Spleen (tissue), 11 donors: ENCODE measurements around the gene CPA4. TPM values are rescaled to one million over a fixed set of nuclear protein-coding genes. Genes with fewer than 3 reads are reported as not detected.
A peak's percentile ranks its signal among the peaks of the same experiment; 100 is the strongest.

ENCODE experiments used
- DNase-seq: peaks from one replicate; pipeline ENCODE4 v3.0.0-alpha.2; 2020
- H3K27ac ChIP-seq, 8 donors: fragments of 200-600 bp; sonication (generic) in 7 of 8; 1 replicate in 4 of 8; 2 replicates in 4 of 8; pipeline versions ENCODE4 v1.5.0 to v1.8.0; 2016 to 2021; ENCODE audit warnings: inconsistent platforms in 4 of 8, mild to moderate bottlenecking in 4 of 8, moderate library complexity in 1 of 8
- H3K27me3 ChIP-seq, 7 donors: fragments of 200-600 bp; sonication (generic) in 6 of 7; replicated peaks in 1 of 7; 1 replicate in 4 of 7; 2 replicates in 3 of 7; pipeline versions ENCODE4 v1.5.0 to v1.8.0; 2016 to 2021; ENCODE audit warnings: inconsistent platforms in 3 of 7, mild to moderate bottlenecking in 1 of 7
- H3K36me3 ChIP-seq, 6 donors: fragments of 200-600 bp; sonication (generic) in 5 of 6; 1 replicate in 4 of 6; 2 replicates in 2 of 6; pipeline versions ENCODE4 v1.5.0 to v1.8.0; 2016 to 2021; ENCODE audit warnings: inconsistent platforms in 2 of 6
- H3K4me1 ChIP-seq, 6 donors: fragments of 200-600 bp; sonication (generic) in 5 of 6; 1 replicate in 3 of 6; 2 replicates in 3 of 6; pipeline versions ENCODE4 v1.5.0 to v1.8.0; 2016 to 2021; ENCODE audit warnings: inconsistent platforms in 3 of 6
- H3K4me3 ChIP-seq, 8 donors: fragments of 200-600 bp; sonication (generic) in 7 of 8; 1 replicate in 4 of 8; 2 replicates in 4 of 8; pipeline versions ENCODE4 v1.5.0 to v1.8.0; 2016 to 2021; ENCODE audit warnings: inconsistent platforms in 4 of 8, mild to moderate bottlenecking in 4 of 8, moderate library complexity in 2 of 8
- H3K9me3 ChIP-seq, 8 donors: fragments of 200-600 bp; sonication (generic) in 7 of 8; 1 replicate in 4 of 8; 2 replicates in 4 of 8; pipeline versions ENCODE4 v1.5.0 to v1.8.0; 2016 to 2021; ENCODE audit warnings: inconsistent platforms in 4 of 8
- POLR2A ChIP-seq, 3 donors: fragments of 450-650 bp; IDR thresholded peaks; one replicate each; pipeline ENCODE4 v1.5.1; 2017; ENCODE audit warnings: antibody characterized with exemption in 3 of 3, mild to moderate bottlenecking in 1 of 3
- POLR2AphosphoS5 ChIP-seq, 3 donors: sonication (generic); formaldehyde crosslinking; IDR thresholded peaks; one replicate each; pipeline ENCODE4 v1.5.1; 2017; ENCODE audit warnings: antibody characterized with exemption in 3 of 3
- WGBS, 5 donors: extraction: QIAGEN DNeasy Blood & Tissue Kit in 3 of 5; methylation state at CpG; one replicate each; pipeline versions ENCODE4 v1.1.5 to v1.1.7; 2013 to 2018; 5-methylcytosine and 5-hydroxymethylcytosine counted together
- intact Hi-C: fragments of 100-400 bp; cut with DNase I; formaldehyde crosslinking; loops from one replicate; pipeline ENCODE4 v1.15.0; 2023; ENCODE audit warnings: low total_unique reads
- polyA plus RNA-seq, 3 donors: library from polyadenylated mRNA; stranded (reverse); fragments of 200-250 nt; gene quantifications; one replicate each; pipeline ENCODE4 v1.2.1, GENCODE V29; 2013
- total RNA-seq, 7 donors: library from RNA; depleted of rRNA in 3 of 7; stranded (reverse); fragments of >200 nt in 3 of 7; fragmentation: NEBNext Ultra II Directional in 4 of 7; extraction: Animal tissue kit (Norgen Biotek cat#: 25700) in 4 of 7; gene quantifications; one replicate each; pipeline versions ENCODE4 v1.1.0 to v1.2.1, GENCODE V29; 2016 to 2021
- TF ChIP-seq, protein P1 (sequence below), 11 experiments: fragments of 200-600 bp in 7 of 11; fragments of 450-650 bp in 4 of 11; sonication (generic) in 4 of 11; IDR thresholded peaks in 8 of 11; conservative IDR thresholded peaks in 3 of 11; 1 replicate in 7 of 11; 2 replicates in 4 of 11; pipeline versions ENCODE4 v1.4.0 to v1.8.0; 2016 to 2021; ENCODE audit warnings: antibody characterized with exemption in 11 of 11, inconsistent platforms in 4 of 11, mild to moderate bottlenecking in 1 of 11
- donor health status: healthy with polysubstance abuse.
- donor health status: DM: no; HTN: no; CAD: no; lungs with moderate emphysema.
- donor health status: DM: no; HTN: no; CAD: no.
- donor health status: Bipolar disorder and iron deficiency.
- donor health status: healthy.
- donor health status: DM: no; HTN: no; CAD: no.
- donor health status: DM: yes; HTN: yes; CAD: no.

The CPA4 gene
- total and polyA plus RNA-seq, 10 donors = 0.15 to 3.3 (median 0.78) TPM

DNA sequence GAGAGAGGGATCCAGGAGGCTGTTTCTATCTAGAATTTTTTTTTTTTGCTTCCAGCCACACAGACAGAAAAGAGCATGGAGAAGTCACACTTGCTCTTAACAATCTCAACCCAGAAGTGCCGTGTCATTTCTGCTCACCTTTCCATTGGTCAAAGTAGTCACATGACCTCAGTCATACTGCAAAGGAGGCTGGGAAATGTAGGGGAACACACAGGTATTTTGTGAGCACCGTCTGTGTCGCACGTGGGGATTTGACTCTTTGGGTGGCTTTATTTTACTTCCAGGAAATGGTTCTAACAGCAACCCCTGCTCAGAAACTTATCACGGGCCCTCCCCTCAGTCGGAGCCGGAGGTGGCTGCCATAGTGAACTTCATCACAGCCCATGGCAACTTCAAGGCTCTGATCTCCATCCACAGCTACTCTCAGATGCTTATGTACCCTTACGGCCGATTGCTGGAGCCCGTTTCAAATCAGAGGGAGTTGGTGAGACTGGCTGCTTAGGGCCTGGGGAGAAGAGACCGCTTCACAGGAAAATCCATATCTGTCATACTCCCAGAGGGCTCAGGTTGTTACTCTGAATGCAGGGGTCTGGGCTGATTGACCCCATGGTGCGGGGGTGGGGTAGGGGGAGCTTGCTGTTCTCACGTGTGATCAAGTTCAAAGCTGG, 74.3 kb downstream of the CPA4 start:
- intact Hi-C loops = no loop called here
- 76 to 90% (median 86%) methylated on average over 11 to 13 of the region's 13 CpGs for WGBS, 5 donors
- H3K27ac ChIP-seq = peak overlapping the region in 1 of 8 donors; percentile 86
- H3K4me3 ChIP-seq = peak overlapping the region in 1 of 8 donors; percentile 41
- H3K27me3 ChIP-seq = no peaks in the 10 kb centered on the region
- TF ChIP-seq, protein P1, sequence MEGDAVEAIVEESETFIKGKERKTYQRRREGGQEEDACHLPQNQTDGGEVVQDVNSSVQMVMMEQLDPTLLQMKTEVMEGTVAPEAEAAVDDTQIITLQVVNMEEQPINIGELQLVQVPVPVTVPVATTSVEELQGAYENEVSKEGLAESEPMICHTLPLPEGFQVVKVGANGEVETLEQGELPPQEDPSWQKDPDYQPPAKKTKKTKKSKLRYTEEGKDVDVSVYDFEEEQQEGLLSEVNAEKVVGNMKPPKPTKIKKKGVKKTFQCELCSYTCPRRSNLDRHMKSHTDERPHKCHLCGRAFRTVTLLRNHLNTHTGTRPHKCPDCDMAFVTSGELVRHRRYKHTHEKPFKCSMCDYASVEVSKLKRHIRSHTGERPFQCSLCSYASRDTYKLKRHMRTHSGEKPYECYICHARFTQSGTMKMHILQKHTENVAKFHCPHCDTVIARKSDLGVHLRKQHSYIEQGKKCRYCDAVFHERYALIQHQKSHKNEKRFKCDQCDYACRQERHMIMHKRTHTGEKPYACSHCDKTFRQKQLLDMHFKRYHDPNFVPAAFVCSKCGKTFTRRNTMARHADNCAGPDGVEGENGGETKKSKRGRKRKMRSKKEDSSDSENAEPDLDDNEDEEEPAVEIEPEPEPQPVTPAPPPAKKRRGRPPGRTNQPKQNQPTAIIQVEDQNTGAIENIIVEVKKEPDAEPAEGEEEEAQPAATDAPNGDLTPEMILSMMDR (IDR thresholded peaks at IDR 0.05 in 8 of 11, conservative IDR thresholded peaks at IDR 0.05 in 3 of 11) = no peak
- TF ChIP-seq POLR2A (IDR thresholded peaks at IDR 0.05) = no peak
- no peak for TF ChIP-seq POLR2AphosphoS5 (IDR thresholded peaks at IDR 0.05)
- H3K9me3 ChIP-seq = no peaks in the 10 kb centered on the region
- no peaks in the 10 kb centered on the region for H3K36me3 ChIP-seq
- peak; percentile 41 for DNase-seq
- H3K4me1 ChIP-seq = peaks cover 4 to 42% (median 24%) of the 10 kb centered on the region in 6 donors

DNA sequence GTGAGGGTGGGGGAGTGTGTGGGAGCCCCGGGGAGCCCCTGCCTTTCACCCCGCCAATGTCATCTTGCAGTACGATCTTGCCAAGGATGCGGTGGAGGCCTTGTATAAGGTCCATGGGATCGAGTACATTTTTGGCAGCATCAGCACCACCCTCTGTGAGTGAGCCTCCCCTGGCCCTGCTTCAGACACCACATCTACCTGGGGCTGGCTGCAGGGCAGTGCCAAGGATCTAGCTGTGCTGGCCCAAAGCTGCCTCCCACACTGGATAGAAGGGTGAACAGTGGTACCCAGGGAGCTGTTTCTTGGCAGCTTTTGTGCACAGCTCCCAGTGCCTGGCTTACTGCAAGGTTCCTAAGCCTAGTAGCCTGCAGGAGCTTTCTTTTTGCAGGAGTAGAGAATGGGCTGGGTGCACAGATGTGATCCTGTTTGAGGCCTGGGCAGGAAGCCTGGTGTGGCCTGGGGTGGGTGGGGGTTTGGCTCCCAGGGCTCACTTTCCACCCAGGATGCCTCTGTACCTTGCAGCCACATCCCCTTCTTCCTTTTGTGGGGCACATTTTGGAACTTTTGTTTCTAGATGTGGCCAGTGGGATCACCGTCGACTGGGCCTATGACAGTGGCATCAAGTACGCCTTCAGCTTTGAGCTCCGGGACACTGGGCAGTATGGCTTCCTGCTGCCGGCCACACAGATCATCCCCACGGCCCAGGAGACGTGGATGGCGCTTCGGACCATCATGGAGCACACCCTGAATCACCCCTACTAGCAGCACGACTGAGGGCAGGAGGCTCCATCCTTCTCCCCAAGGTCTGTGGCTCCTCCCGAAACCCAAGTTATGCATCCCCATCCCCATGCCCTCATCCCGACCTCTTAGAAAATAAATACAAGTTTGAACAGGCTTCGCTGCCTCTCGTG, 75.1 kb downstream of the CPA4 start:
- H3K27ac ChIP-seq = peak overlapping the region in 4 of 8 donors; percentile 71 to 93 (median 85)
- TF ChIP-seq, protein P1 (IDR thresholded peaks at IDR 0.05 in 8 of 11, conservative IDR thresholded peaks at IDR 0.05 in 3 of 11) = no peak
- TF ChIP-seq POLR2A (IDR thresholded peaks at IDR 0.05) (no peak), POLR2AphosphoS5 (IDR thresholded peaks at IDR 0.05) (no peak)
- WGBS, 5 donors = 75 to 83% (median 79%) methylated on average over 11 to 19 of the region's 19 CpGs
- H3K4me1 ChIP-seq = peaks cover 7 to 51% (median 28%) of the 10 kb centered on the region in 6 donors
- intact Hi-C loops = no loop called here
- no peaks in the 10 kb centered on the region for H3K27me3 ChIP-seq
- no peaks in the 10 kb centered on the region for H3K36me3 ChIP-seq
- DNase-seq = peak; percentile 63
- H3K4me3 ChIP-seq = peak overlapping the region in 1 of 8 donors; percentile 41
- H3K9me3 ChIP-seq = no peaks in the 10 kb centered on the region

DNA sequence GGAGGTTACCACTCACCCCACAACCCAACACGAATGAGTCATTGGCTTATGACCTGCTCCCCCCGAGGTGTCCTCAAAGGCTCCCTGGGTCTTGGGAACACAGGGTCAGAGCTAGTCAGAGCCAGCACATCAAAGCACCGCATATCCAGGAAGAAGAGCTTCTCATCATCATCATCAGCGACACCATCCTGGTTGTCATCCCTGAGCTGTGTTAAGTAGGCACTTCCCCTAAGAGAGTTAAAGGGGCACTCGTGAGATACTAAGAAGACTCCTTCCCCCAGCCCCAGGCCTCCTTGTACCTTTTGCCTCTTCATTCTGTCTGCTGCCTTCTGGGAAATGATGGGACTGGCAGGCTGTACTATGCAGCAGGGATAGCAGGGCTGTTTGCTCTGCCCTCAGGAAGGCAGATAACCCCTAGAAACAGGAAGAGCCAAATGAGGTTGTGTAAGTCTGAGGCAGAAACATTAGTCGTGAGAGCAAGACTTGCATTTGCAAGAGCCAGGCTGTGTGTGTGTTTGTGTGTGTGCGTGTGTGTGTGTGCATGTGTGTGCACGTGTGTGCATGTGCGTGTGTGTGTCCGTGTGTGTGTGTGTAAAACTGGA, 76.2 kb downstream of the CPA4 start:
- Histone ChIP-seq H3K36me3 (no peaks in the 10 kb centered on the region), H3K4me1 (peaks cover 7 to 60% (median 31%) of the 10 kb centered on the region in 6 donors), H3K9me3 (no peaks in the 10 kb centered on the region), H3K27ac (peak overlapping the region in 7 of 8 donors; percentile 22 to 93 (median 81)), H3K27me3 (no peaks in the 10 kb centered on the region), H3K4me3 (peak overlapping the region in 2 of 8 donors; percentile 5 to 41)
- intact Hi-C loops = no loop called here
- DNase-seq = peak; percentile 58
- WGBS, 5 donors = 23 to 40% (median 30%) methylated on average over 10 of the region's 10 CpGs
- TF ChIP-seq POLR2AphosphoS5 (IDR thresholded peaks at IDR 0.05) = peak in 1 of 3 donors; percentile 77
- TF ChIP-seq POLR2A (IDR thresholded peaks at IDR 0.05) = no peak

- H3K27me3 ChIP-seq = no peaks in the 10 kb centered on the region
- 62 to 91% (median 71%) methylated on average over 3 of the region's 3 CpGs for WGBS, 5 donors
- no peaks in the 10 kb centered on the region for H3K36me3 ChIP-seq
- H3K4me1 ChIP-seq = peaks cover 7 to 66% (median 31%) of the 10 kb centered on the region in 6 donors
- H3K27ac ChIP-seq = peak overlapping the region in 5 of 8 donors; percentile 71 to 93 (median 84)
- intact Hi-C loops = no loop called here
- TF ChIP-seq POLR2AphosphoS5 (IDR thresholded peaks at IDR 0.05) (no peak), POLR2A (IDR thresholded peaks at IDR 0.05) (no peak)
- TF ChIP-seq, protein P1 (IDR thresholded peaks at IDR 0.05 in 8 of 11, conservative IDR thresholded peaks at IDR 0.05 in 3 of 11) = no peak
- DNase-seq = peak; percentile 41
- no peaks in the 10 kb centered on the region for H3K9me3 ChIP-seq
- H3K4me3 ChIP-seq = no peak overlapping the region
Observed at GRCh38 chr7:130369831-130370550, 77.0 kb downstream of the CPA4 start.
